Liver (tissue), 9 donors: ENCODE data around the gene CREB5. TPM values are rescaled to one million over a fixed set of nuclear protein-coding genes. Genes with fewer than 3 reads are reported as not detected.

Experiments
- DNase-seq: peaks from one replicate; pipeline ENCODE4 v3.0.0-alpha.2; 2017; ENCODE audit warnings: low spot score
- H3K27ac ChIP-seq, 2 donors: one replicate each; pipeline ENCODE4 v1.7.0; 2013; ENCODE audit warnings: inconsistent platforms in 2 of 2, low read length in 2 of 2, control low read depth in 1 of 2, low read depth in 1 of 2, mild to moderate bottlenecking in 1 of 2
- H3K27me3 ChIP-seq, 4 donors: one replicate each; pipeline versions ENCODE4 v1.6.1 to v1.7.0; 2013; ENCODE audit warnings: low read length in 3 of 4, inconsistent platforms in 1 of 4, mild to moderate bottlenecking in 1 of 4, moderate library complexity in 1 of 4; ENCODE audit not compliant: control insufficient read depth in 4 of 4, insufficient read depth in 4 of 4
- H3K36me3 ChIP-seq, 4 donors: one replicate each; pipeline versions ENCODE4 v1.6.1 to v1.7.0; 2013; ENCODE audit warnings: low read length in 3 of 4, mild to moderate bottlenecking in 3 of 4, low read depth in 1 of 4, moderate library complexity in 1 of 4; ENCODE audit not compliant: control insufficient read depth in 4 of 4, insufficient read depth in 3 of 4
- H3K4me1 ChIP-seq, 4 donors: one replicate each; pipeline versions ENCODE4 v1.6.1 to v1.7.0; 2013; ENCODE audit warnings: low read length in 3 of 4, mild to moderate bottlenecking in 3 of 4, moderate library complexity in 1 of 4; ENCODE audit not compliant: control insufficient read depth in 4 of 4, insufficient read depth in 4 of 4
- H3K4me3 ChIP-seq, 3 donors: one replicate each; pipeline versions ENCODE4 v1.6.1 to v1.7.0; 2013; ENCODE audit warnings: low read length in 3 of 3, control low read depth in 1 of 3, low read depth in 1 of 3, mild to moderate bottlenecking in 1 of 3
- H3K9ac ChIP-seq, 2 donors: one replicate each; pipeline ENCODE4 v1.7.0; 2013; ENCODE audit warnings: low read length in 2 of 2, mild to moderate bottlenecking in 2 of 2, moderate library complexity in 2 of 2, control low read depth in 1 of 2, low read depth in 1 of 2
- H3K9me3 ChIP-seq, 4 donors: one replicate each; pipeline versions ENCODE4 v1.6.1 to v1.7.0; 2013; ENCODE audit warnings: low read length in 3 of 4; ENCODE audit not compliant: control insufficient read depth in 4 of 4
- ATF3 ChIP-seq: IDR thresholded peaks from 2 replicates; pipeline ENCODE4 v1.6.1; 2016; ENCODE audit warnings: antibody characterized with exemption
- CTCF ChIP-seq: fragments of 150-350 bp; IDR thresholded peaks from 2 replicates; pipeline ENCODE4 v1.5.1; 2017; ENCODE audit warnings: improper control_type of control experiment, low read depth, low read length; ENCODE audit not compliant: missing input control
- EGR1 ChIP-seq, 2 donors: IDR thresholded peaks; 2 replicates each; pipeline ENCODE4 v1.6.1; 2016 to 2018; ENCODE audit warnings: antibody characterized with exemption in 2 of 2, low read depth in 2 of 2
- FOXA1 ChIP-seq: IDR thresholded peaks from 2 replicates; pipeline ENCODE4 v1.6.1; 2016; ENCODE audit warnings: antibody characterized with exemption
- FOXA2 ChIP-seq: IDR thresholded peaks from 2 replicates; pipeline ENCODE4 v1.6.1; 2016; ENCODE audit warnings: antibody characterized with exemption
- GABPA ChIP-seq, 2 donors: IDR thresholded peaks in 1 of 2; conservative IDR thresholded peaks in 1 of 2; 2 replicates each; pipeline ENCODE4 v1.6.1; 2016; ENCODE audit warnings: antibody characterized with exemption in 2 of 2, mild to moderate bottlenecking in 1 of 2, moderate library complexity in 1 of 2
- HNF4A ChIP-seq, 2 donors: conservative IDR thresholded peaks; 2 replicates each; pipeline ENCODE4 v1.6.1; 2016; ENCODE audit warnings: antibody characterized with exemption in 2 of 2, mild to moderate bottlenecking in 2 of 2
- MAX ChIP-seq: IDR thresholded peaks from 2 replicates; pipeline ENCODE4 v1.6.1; 2016; ENCODE audit warnings: antibody characterized with exemption
- NR2F2 ChIP-seq: IDR thresholded peaks from 2 replicates; pipeline ENCODE4 v1.6.1; 2016; ENCODE audit warnings: antibody characterized with exemption
- RAD21 ChIP-seq, 2 donors: IDR thresholded peaks; 2 replicates each; pipeline ENCODE4 v1.6.1; 2016; ENCODE audit warnings: antibody characterized with exemption in 2 of 2, mild to moderate bottlenecking in 2 of 2
- REST ChIP-seq: IDR thresholded peaks from 2 replicates; pipeline ENCODE4 v1.6.1; 2016; ENCODE audit warnings: antibody characterized with exemption, mild to moderate bottlenecking
- RXRA ChIP-seq, 2 donors: IDR thresholded peaks; 2 replicates each; pipeline ENCODE4 v1.6.1; 2017 to 2018; ENCODE audit warnings: antibody characterized with exemption in 2 of 2, mild to moderate bottlenecking in 1 of 2
- SP1 ChIP-seq: IDR thresholded peaks from 2 replicates; pipeline ENCODE4 v1.6.1; 2018; ENCODE audit warnings: antibody characterized with exemption, mild to moderate bottlenecking
- TAF1 ChIP-seq: conservative IDR thresholded peaks from 2 replicates; pipeline ENCODE4 v1.6.1; 2016; ENCODE audit warnings: antibody characterized with exemption, mild to moderate bottlenecking
- ZBTB33 ChIP-seq: IDR thresholded peaks from 2 replicates; pipeline ENCODE4 v1.6.1; 2016; ENCODE audit warnings: antibody characterized with exemption
- WGBS: extraction: QIAGEN DNeasy Blood & Tissue Kit; methylation state at CpG from one replicate; pipeline ENCODE4 v1.1.7; 2013; 5-methylcytosine and 5-hydroxymethylcytosine counted together
- polyA plus RNA-seq, 2 donors: library from polyadenylated mRNA; stranded (reverse) in 1 of 2; unstranded in 1 of 2; fragments of 200-250 nt in 1 of 2; fragments of >200 nt in 1 of 2; fragmentation: Nextera tagmentation in 1 of 2; extraction: Ambion mirVana in 1 of 2; gene quantifications; one replicate each; pipeline versions ENCODE4 v1.2.1 to v1.2.3, GENCODE V29; 2013 to 2015
- total RNA-seq, 2 donors: library from RNA; depleted of rRNA; stranded (reverse); fragments of >200 nt; gene quantifications; one replicate each; pipeline ENCODE4 v1.2.3, GENCODE V29; 2014
- donor health status: healthy.
- donor health status: healthy.
- donor health status: healthy.
- donor health status: healthy.
- donor health status: healthy.

Gene CREB5
- total and polyA plus RNA-seq, 4 donors = 0.25 to 0.92 (median 0.67) TPM

GRCh38 chr7:28588602-28589001, 176.3 kb downstream of the CREB5 start (continued):
- TF ChIP-seq CTCF = no peak
- TF ChIP-seq RAD21 (IDR thresholded peaks at IDR 0.05) = no peak

- WGBS = 58% methylated on average over 5 of the region's 5 CpGs
- no peaks in the 10 kb centered on the region for H3K36me3 ChIP-seq
- no peak overlapping the region for H3K4me3 ChIP-seq
- H3K27me3 ChIP-seq = peaks cover 0 to 14% (median 2%) of the 10 kb centered on the region in 4 donors
- DNase-seq = no peak
- H3K27ac ChIP-seq = no peak overlapping the region
- H3K9ac ChIP-seq = no peak overlapping the region
- TF ChIP-seq EGR1 (IDR thresholded peaks at IDR 0.05; ENCODE audit: low read depth in 2 of 2) = no peak
- no peak for TF ChIP-seq ZBTB33
- no peak for TF ChIP-seq RXRA (IDR thresholded peaks at IDR 0.05)
- TF ChIP-seq CTCF = no peak
- no peak for TF ChIP-seq FOXA1
- TF ChIP-seq SP1 = no peak
- TF ChIP-seq RAD21 (IDR thresholded peaks at IDR 0.05) = no peak
- TF ChIP-seq FOXA2 = no peak
- TF ChIP-seq TAF1 = no peak
- TF ChIP-seq ATF3 = no peak
- TF ChIP-seq GABPA (IDR thresholded peaks at IDR 0.05 in 1 of 2, conservative IDR thresholded peaks at IDR 0.05 in 1 of 2) = no peak
- TF ChIP-seq MAX = no peak
- TF ChIP-seq HNF4A (conservative IDR thresholded peaks at IDR 0.05) = no peak
- TF ChIP-seq REST = no peak
- no peak for TF ChIP-seq NR2F2
- no peaks in the 10 kb centered on the region for H3K4me1 ChIP-seq
- no peaks in the 10 kb centered on the region for H3K9me3 ChIP-seq
Observed at GRCh38 chr7:28591041-28591674, 178.8 kb downstream of the CREB5 start.
